BE2C (cell line): Measurements from ENCODE around the gene NAV2.
A peak's percentile ranks its signal among the peaks of the same experiment; 100 is the strongest.

Experiments used
- DNase-seq: peaks from one replicate; pipeline ENCODE4 v3.0.0-alpha.2; 2020
- H3K27me3 ChIP-seq: fragments of 250-450 bp; sonication (Bioruptor Pico); 2 replicates; pipeline ENCODE4 v1.5.1; 2020; ENCODE audit warnings: mild to moderate bottlenecking
- H3K36me3 ChIP-seq: fragments of 250-450 bp; sonication (Bioruptor Pico); 2 replicates; pipeline ENCODE4 v1.5.1; 2020; ENCODE audit warnings: mild to moderate bottlenecking
- H3K4me1 ChIP-seq: fragments of 250-450 bp; sonication (Bioruptor Pico); 2 replicates; pipeline ENCODE4 v1.5.1; 2020
- H3K4me3 ChIP-seq: 2 replicates; pipeline ENCODE4 v1.5.1; 2011; ENCODE audit warnings: low read depth, low read length
- H3K9me3 ChIP-seq: fragments of 250-450 bp; sonication (Bioruptor Pico); 2 replicates; pipeline ENCODE4 v1.5.1; 2020
- TF ChIP-seq, protein P1 (sequence below): IDR thresholded peaks from 2 replicates; pipeline ENCODE4 v1.5.1; 2012; ENCODE audit warnings: mild to moderate bottlenecking, low read depth, low read length

Gene NAV2

DNA sequence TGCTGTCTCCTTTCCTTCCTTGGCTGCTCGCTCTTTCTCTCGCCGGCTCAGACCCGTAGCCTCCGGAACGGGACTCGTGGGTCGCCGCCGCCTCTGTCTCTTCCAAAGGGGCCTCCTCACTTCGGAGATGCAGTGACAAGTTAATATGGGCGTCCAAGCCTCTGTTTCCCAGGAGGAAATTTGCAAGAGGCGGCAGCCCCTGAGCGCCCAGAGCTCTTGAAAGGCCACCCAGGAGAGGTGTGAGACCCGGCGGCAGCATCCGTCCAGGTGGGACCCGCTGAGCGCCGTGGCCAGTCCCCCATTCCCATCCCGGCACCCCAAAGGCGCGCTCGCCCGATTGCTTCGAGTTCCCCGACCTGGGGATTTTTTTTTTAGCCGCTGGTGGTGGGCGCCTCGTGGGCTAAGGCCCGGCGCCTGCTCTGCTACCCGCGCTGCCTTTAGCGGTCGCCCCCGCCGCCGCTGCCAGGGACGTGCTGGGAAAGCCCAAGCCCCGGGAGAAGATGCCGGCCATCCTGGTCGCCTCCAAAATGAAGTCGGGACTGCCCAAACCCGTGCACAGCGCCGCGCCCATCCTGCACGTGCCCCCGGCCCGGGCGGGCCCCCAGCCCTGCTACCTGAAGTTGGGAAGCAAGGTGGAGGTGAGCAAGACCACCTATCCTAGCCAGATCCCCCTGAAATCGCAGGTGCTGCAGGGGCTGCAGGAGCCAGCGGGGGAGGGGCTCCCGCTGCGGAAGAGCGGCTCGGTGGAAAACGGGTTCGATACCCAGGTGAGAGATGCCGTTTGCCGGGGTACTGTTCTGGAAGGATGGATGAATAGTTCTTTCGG lies 772 bp downstream of the NAV2 start:
- peak overlapping the region; percentile 53 for H3K4me3 ChIP-seq
- peaks cover 15% of the 10 kb centered on the region for H3K27me3 ChIP-seq
- no peaks in the 10 kb centered on the region for H3K4me1 ChIP-seq
- no peaks in the 10 kb centered on the region for H3K9me3 ChIP-seq
- no peak for DNase-seq
- TF ChIP-seq, protein P1, sequence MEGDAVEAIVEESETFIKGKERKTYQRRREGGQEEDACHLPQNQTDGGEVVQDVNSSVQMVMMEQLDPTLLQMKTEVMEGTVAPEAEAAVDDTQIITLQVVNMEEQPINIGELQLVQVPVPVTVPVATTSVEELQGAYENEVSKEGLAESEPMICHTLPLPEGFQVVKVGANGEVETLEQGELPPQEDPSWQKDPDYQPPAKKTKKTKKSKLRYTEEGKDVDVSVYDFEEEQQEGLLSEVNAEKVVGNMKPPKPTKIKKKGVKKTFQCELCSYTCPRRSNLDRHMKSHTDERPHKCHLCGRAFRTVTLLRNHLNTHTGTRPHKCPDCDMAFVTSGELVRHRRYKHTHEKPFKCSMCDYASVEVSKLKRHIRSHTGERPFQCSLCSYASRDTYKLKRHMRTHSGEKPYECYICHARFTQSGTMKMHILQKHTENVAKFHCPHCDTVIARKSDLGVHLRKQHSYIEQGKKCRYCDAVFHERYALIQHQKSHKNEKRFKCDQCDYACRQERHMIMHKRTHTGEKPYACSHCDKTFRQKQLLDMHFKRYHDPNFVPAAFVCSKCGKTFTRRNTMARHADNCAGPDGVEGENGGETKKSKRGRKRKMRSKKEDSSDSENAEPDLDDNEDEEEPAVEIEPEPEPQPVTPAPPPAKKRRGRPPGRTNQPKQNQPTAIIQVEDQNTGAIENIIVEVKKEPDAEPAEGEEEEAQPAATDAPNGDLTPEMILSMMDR, result no peak
- H3K36me3 ChIP-seq, result no peaks in the 10 kb centered on the region

DNA sequence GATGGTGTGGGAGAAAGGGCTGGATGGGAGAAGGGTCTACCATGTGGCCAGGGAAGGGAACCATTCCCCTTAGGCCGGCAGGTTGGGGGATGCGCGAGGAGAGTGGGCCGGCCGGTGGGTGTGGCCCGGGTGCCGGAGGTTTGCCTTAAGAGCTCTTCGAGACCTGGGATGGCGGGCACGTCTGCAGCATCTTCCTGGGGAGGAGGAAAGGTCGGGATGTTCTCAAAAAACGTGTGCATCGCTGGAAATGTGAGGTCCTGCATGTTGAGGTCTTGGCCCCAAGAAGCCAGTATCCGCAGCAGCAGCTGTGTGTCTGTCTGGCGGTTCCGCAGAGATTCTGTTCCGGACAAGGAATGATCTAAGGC lies 1.4 kb downstream of the NAV2 start:
- TF ChIP-seq, protein P1, result no peak
- Histone ChIP-seq H3K36me3 (no peaks in the 10 kb centered on the region), H3K27me3 (peaks cover 15% of the 10 kb centered on the region), H3K9me3 (no peaks in the 10 kb centered on the region), H3K4me3 (peak overlapping the region; percentile 53), H3K4me1 (no peaks in the 10 kb centered on the region)
- no peak for DNase-seq

- Histone ChIP-seq H3K4me1 (no peaks in the 10 kb centered on the region), H3K27me3 (peaks cover 15% of the 10 kb centered on the region), H3K36me3 (no peaks in the 10 kb centered on the region), H3K4me3 (peak overlapping the region; percentile 53), H3K9me3 (no peaks in the 10 kb centered on the region)
- DNase-seq, result no peak
- TF ChIP-seq, protein P1, result no peak
Observed at GRCh38 chr11:19714387-19715363, 2.0 kb downstream of the NAV2 start.

- TF ChIP-seq, protein P1, result no peak
- no peaks in the 10 kb centered on the region for H3K4me1 ChIP-seq
- H3K36me3 ChIP-seq, result no peaks in the 10 kb centered on the region
- H3K27me3 ChIP-seq, result peaks cover 15% of the 10 kb centered on the region
- H3K4me3 ChIP-seq, result peak overlapping the region; percentile 21; the same call in 1 of the 2 replicates
- DNase-seq, result no peak
- no peaks in the 10 kb centered on the region for H3K9me3 ChIP-seq
Observed at GRCh38 chr11:19715373-19715772, 2.7 kb downstream of the NAV2 start.

DNA sequence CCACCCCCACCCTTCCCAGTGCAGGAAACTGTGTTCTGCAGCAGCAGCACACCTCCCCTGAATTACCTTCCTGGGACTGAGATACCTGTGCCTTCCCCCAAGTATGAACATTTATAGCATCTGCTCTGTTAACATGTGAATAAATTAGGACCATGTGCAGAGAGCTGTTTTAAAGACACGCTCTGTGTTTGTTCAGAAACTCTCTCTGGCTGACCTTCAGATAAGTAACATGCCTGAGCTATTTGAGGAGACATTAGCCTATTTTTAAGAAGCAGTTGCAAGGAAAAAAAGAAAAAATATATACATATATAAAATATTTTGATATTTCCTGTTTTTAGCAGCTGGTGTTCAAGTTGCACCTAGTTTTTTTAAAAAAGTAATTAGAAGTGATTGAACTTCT lies 5.4 kb downstream of the NAV2 start:
- H3K4me3 ChIP-seq, result no peak overlapping the region
- H3K4me1 ChIP-seq, result no peaks in the 10 kb centered on the region
- TF ChIP-seq, protein P1, result no peak
- DNase-seq, result no peak
- H3K27me3 ChIP-seq, result peaks cover 12% of the 10 kb centered on the region
- no peaks in the 10 kb centered on the region for H3K9me3 ChIP-seq
- H3K36me3 ChIP-seq, result no peaks in the 10 kb centered on the region
